ENCODE results near the gene LTBP2. TPM values are rescaled to one million over a fixed set of nuclear protein-coding genes. Genes with fewer than 3 reads are reported as not detected.

The LTBP2 gene
- total RNA-seq, 1 experiment from 2014 or later = 1.5 TPM

GRCh38 chr14:74634964-74635363, 22.9 kb upstream of the LTBP2 start:
- H3K9me2 ChIP-seq (ENCODE audit: insufficient read depth) = no peaks in the 10 kb centered on the region
- no peaks in the 10 kb centered on the region for H3K79me2 ChIP-seq (ENCODE audit: insufficient read depth, low read length)
- ChIA-PET RAD21 (ENCODE audit: low non-redundant PET in 1 of 2, low total read pairs in 2 of 2, uncharacterized antibody in 2 of 2, unreplicated experiment in 2 of 2) (interaction anchor here in 1 of 2 experiments (0.7 kb wide), 1 partner anchor 7 kb away, joined by 3 read pairs; no protein-coding TSS in a partner anchor), POLR2A (no interaction called here), CTCF (no interaction called here)
- H3K4me3 ChIP-seq (replicated peaks in 1 of 2; ENCODE audit: low read depth in 1 of 2, low read length in 2 of 2) = no peak overlapping the region
- TF ChIP-seq RAD21 (IDR thresholded peaks at IDR 0.05; ENCODE audit: low read depth) (no peak), ELF1 (IDR thresholded peaks at IDR 0.05; ENCODE audit: borderline replicate concordance, low read depth) (no peak), JUND (IDR thresholded peaks at IDR 0.05) (no peak), EZH2 (IDR thresholded peaks at IDR 0.05) (no peak), MAX (IDR thresholded peaks at IDR 0.05) (no peak), ZFX (IDR thresholded peaks at IDR 0.05) (no peak), POLR2A (IDR thresholded peaks at IDR 0.05; ENCODE audit: borderline replicate concordance, extremely low read depth, insufficient read depth, insufficient read length) (no peak), CTCF (IDR thresholded peaks at IDR 0.05 in 2 of 3, conservative IDR thresholded peaks at IDR 0.05 in 1 of 3; ENCODE audit: borderline replicate concordance in 1 of 3, insufficient read depth in 1 of 3, low read depth in 2 of 3, low read length in 2 of 3) (no peak), CEBPB (IDR thresholded peaks at IDR 0.05; ENCODE audit: low read depth) (no peak), EGR1 (IDR thresholded peaks at IDR 0.05; ENCODE audit: low read depth) (no peak), POLR2AphosphoS5 (IDR thresholded peaks at IDR 0.05; ENCODE audit: low read depth, low read length) (no peak), FOSL1 (IDR thresholded peaks at IDR 0.05; ENCODE audit: low read depth) (no peak), YY1 (IDR thresholded peaks at IDR 0.05; ENCODE audit: extremely low read depth, insufficient replicate concordance, low read depth, low read length) (no peak), SRF (IDR thresholded peaks at IDR 0.05; ENCODE audit: low read depth) (no peak), CBX3 (IDR thresholded peaks at IDR 0.05; ENCODE audit: low read depth) (no peak), TCF7L2 (IDR thresholded peaks at IDR 0.05; ENCODE audit: borderline replicate concordance, extremely low read depth, insufficient read depth, insufficient read length) (no peak), SIN3A (IDR thresholded peaks at IDR 0.05; ENCODE audit: low read depth) (no peak), ZNF274 (IDR thresholded peaks at IDR 0.05; ENCODE audit: low read depth, low read length) (no peak)
- TF ChIP-seq, protein P1, sequence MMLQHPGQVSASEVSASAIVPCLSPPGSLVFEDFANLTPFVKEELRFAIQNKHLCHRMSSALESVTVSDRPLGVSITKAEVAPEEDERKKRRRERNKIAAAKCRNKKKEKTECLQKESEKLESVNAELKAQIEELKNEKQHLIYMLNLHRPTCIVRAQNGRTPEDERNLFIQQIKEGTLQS (IDR thresholded peaks at IDR 0.05) = no peak
- TF ChIP-seq, protein P2, sequence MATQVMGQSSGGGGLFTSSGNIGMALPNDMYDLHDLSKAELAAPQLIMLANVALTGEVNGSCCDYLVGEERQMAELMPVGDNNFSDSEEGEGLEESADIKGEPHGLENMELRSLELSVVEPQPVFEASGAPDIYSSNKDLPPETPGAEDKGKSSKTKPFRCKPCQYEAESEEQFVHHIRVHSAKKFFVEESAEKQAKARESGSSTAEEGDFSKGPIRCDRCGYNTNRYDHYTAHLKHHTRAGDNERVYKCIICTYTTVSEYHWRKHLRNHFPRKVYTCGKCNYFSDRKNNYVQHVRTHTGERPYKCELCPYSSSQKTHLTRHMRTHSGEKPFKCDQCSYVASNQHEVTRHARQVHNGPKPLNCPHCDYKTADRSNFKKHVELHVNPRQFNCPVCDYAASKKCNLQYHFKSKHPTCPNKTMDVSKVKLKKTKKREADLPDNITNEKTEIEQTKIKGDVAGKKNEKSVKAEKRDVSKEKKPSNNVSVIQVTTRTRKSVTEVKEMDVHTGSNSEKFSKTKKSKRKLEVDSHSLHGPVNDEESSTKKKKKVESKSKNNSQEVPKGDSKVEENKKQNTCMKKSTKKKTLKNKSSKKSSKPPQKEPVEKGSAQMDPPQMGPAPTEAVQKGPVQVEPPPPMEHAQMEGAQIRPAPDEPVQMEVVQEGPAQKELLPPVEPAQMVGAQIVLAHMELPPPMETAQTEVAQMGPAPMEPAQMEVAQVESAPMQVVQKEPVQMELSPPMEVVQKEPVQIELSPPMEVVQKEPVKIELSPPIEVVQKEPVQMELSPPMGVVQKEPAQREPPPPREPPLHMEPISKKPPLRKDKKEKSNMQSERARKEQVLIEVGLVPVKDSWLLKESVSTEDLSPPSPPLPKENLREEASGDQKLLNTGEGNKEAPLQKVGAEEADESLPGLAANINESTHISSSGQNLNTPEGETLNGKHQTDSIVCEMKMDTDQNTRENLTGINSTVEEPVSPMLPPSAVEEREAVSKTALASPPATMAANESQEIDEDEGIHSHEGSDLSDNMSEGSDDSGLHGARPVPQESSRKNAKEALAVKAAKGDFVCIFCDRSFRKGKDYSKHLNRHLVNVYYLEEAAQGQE (IDR thresholded peaks at IDR 0.05; ENCODE audit: low read depth) = no peak
- no peak for DNase-seq (ENCODE audit: low read depth, low spot score)
- H3K4me2 ChIP-seq (ENCODE audit: low read length) = no peak overlapping the region
- H3K27ac ChIP-seq (ENCODE audit: low read depth, low read length) = no peak overlapping the region
- H3K4me1 ChIP-seq (ENCODE audit: control insufficient read depth in 1 of 2, insufficient read depth in 2 of 2, low read length in 2 of 2) = no peaks in the 10 kb centered on the region
- intact Hi-C loops (cut with micrococcal nuclease) = no loop called here
- H3K9ac ChIP-seq (ENCODE audit: low read length) = no peak overlapping the region
- no peak overlapping the region for H2AFZ ChIP-seq (ENCODE audit: low read depth, low read length, poor library complexity, severe bottlenecking)
- H4K20me1 ChIP-seq (ENCODE audit: insufficient read depth) = no peaks in the 10 kb centered on the region
- no peaks in the 10 kb centered on the region for H3K36me3 ChIP-seq (ENCODE audit: control insufficient read depth in 1 of 2, insufficient read depth in 2 of 2, low read length in 2 of 2)
- no TSS peak for BruUV-seq (replicated peaks)
- H3K27me3 ChIP-seq (ENCODE audit: insufficient read depth, low read length) = no peaks in the 10 kb centered on the region
- no peak for ATAC-seq
- no peaks in the 10 kb centered on the region for H3K9me3 ChIP-seq (ENCODE audit: control insufficient read depth in 1 of 2, insufficient read depth in 1 of 2, low read depth in 1 of 2, low read length in 2 of 2)
